IMR-90 (cell line): ENCODE data around the gene CPLX1. TPM values are rescaled to one million over a fixed set of nuclear protein-coding genes. Genes with fewer than 3 reads are reported as not detected.

ENCODE experiments used
- ATAC-seq: fragments of 200-7000 bp; cut with Tn5 transposase; 2 replicates; pipeline ENCODE4 v1.9.1; 2020; ENCODE audit warnings: low read depth, mild to moderate bottlenecking, moderate library complexity
- BruUV-seq: library from RNA; stranded (reverse); fragments of 400-500 nt; replicated peaks from 2 replicates; lab custom pipeline; 2021; lab: Mats Ljungman, UMichigan
- CTCF ChIA-PET: fragments of 300-600 bp; formaldehyde crosslinking; extraction: SDS; loops from one replicate; lab custom pipeline; 2021; ENCODE audit warnings: antibody characterized with exemption; lab: Yijun Ruan, JAX
- POLR2A ChIA-PET: fragments of 300-600 bp; sonication (Branson Sonifier 250); formaldehyde crosslinking; loops from one replicate; lab custom pipeline; 2022; ENCODE audit warnings: antibody characterized with exemption; ENCODE audit not compliant: unreplicated experiment; lab: Charles Lee
- DNase-seq: peaks from one replicate; pipeline ENCODE4 v3.0.0; 2013
- H2AFZ ChIP-seq: replicated peaks from 2 replicates; pipeline ENCODE3; 2013; ENCODE audit warnings: low read length, mild to moderate bottlenecking; ENCODE audit not compliant: poor library complexity
- H2AK5ac ChIP-seq: 2 replicates; pipeline ENCODE4 v1.6.1; 2013; ENCODE audit warnings: low read depth, low read length, inconsistent platforms
- H2AK9ac ChIP-seq: replicated peaks from 2 replicates; pipeline ENCODE3; 2013; ENCODE audit warnings: mild to moderate bottlenecking, low read depth, low read length, moderate library complexity; ENCODE audit not compliant: poor library complexity
- H2BK120ac ChIP-seq: 2 replicates; pipeline ENCODE4 v1.6.1; 2013; ENCODE audit warnings: low read depth, low read length, inconsistent platforms
- H2BK15ac ChIP-seq: 3 replicates; pipeline ENCODE4 v1.6.1; 2013; ENCODE audit warnings: low read depth, low read length, inconsistent platforms
- H2BK20ac ChIP-seq: 2 replicates; pipeline ENCODE4 v1.6.1; 2013; ENCODE audit warnings: low read depth, mild to moderate bottlenecking, inconsistent platforms, low read length, moderate library complexity
- H2BK5ac ChIP-seq: 2 replicates; pipeline ENCODE4 v1.6.1; 2013; ENCODE audit warnings: mild to moderate bottlenecking, low read depth, low read length, inconsistent platforms; ENCODE audit not compliant: poor library complexity, severe bottlenecking
- H3K14ac ChIP-seq: replicated peaks from 2 replicates; pipeline ENCODE4 v1.6.1; 2013; ENCODE audit warnings: low read depth, low read length, inconsistent platforms
- H3K18ac ChIP-seq: 2 replicates; pipeline ENCODE4 v1.6.1; 2013; ENCODE audit warnings: low read depth, low read length, control low read depth
- H3K23ac ChIP-seq: 2 replicates; pipeline ENCODE4 v1.6.1; 2013; ENCODE audit warnings: low read depth, low read length, inconsistent platforms
- H3K27ac ChIP-seq: 2 replicates; pipeline ENCODE4 v1.5.1; 2013; ENCODE audit warnings: mild to moderate bottlenecking, control low read depth, low read length; ENCODE audit not compliant: insufficient read depth
- H3K27me3 ChIP-seq: 2 replicates; pipeline ENCODE4 v1.6.1; 2013; ENCODE audit warnings: low read length; ENCODE audit not compliant: control insufficient read depth, insufficient read depth
- H3K36me3 ChIP-seq: 2 replicates; pipeline ENCODE4 v1.6.1; 2013; ENCODE audit warnings: low read length, mixed read lengths; ENCODE audit not compliant: control insufficient read depth, insufficient read depth
- H3K4ac ChIP-seq: 2 replicates; pipeline ENCODE4 v1.6.1; 2013; ENCODE audit warnings: low read depth, low read length, inconsistent platforms
- H3K4me1 ChIP-seq: 2 replicates; pipeline ENCODE4 v1.6.1; 2013; ENCODE audit warnings: low read length, mixed read lengths; ENCODE audit not compliant: control insufficient read depth, insufficient read depth
- H3K4me2 ChIP-seq: 2 replicates; pipeline ENCODE4 v1.6.1; 2013; ENCODE audit warnings: low read depth, mild to moderate bottlenecking, control low read depth, low read length, moderate library complexity
- H3K4me3 ChIP-seq: 2 replicates; pipeline ENCODE4 v1.5.1; 2013; ENCODE audit warnings: low read depth, mild to moderate bottlenecking, control low read depth, low read length, moderate library complexity; ENCODE audit not compliant: insufficient read depth
- H3K56ac ChIP-seq: 2 replicates; pipeline ENCODE4 v1.6.1; 2013; ENCODE audit warnings: low read length, inconsistent platforms; ENCODE audit not compliant: insufficient read depth; ENCODE audit errors: extremely low read depth
- H3K79me1 ChIP-seq, 2 experiments: 2 replicates each; pipeline ENCODE4 v1.6.1; 2013; ENCODE audit warnings: low read length in 2 of 2, inconsistent platforms in 1 of 2, low read depth in 1 of 2
- H3K9ac ChIP-seq: 2 replicates; pipeline ENCODE4 v1.6.1; 2013; ENCODE audit warnings: low read depth, low read length, control low read depth
- H3K9me1 ChIP-seq: 2 replicates; pipeline ENCODE4 v1.6.1; 2013; ENCODE audit warnings: low read length, inconsistent platforms; ENCODE audit not compliant: insufficient read depth
- H3K9me3 ChIP-seq: 2 replicates; pipeline ENCODE4 v1.6.1; 2013; ENCODE audit warnings: low read length; ENCODE audit not compliant: control insufficient read depth, insufficient read depth
- H4K20me1 ChIP-seq: 2 replicates; pipeline ENCODE4 v1.6.1; 2013; ENCODE audit warnings: low read length, inconsistent platforms; ENCODE audit not compliant: insufficient read depth
- H4K5ac ChIP-seq: 2 replicates; pipeline ENCODE4 v1.6.1; 2013; ENCODE audit warnings: mild to moderate bottlenecking, low read depth, low read length, control low read depth
- H4K8ac ChIP-seq, 2 experiments: 2 replicates each; pipeline ENCODE4 v1.6.1; 2013; ENCODE audit warnings: low read depth in 2 of 2, low read length in 2 of 2, control low read depth in 1 of 2, inconsistent platforms in 1 of 2
- H4K91ac ChIP-seq: 2 replicates; pipeline ENCODE4 v1.6.1; 2013; ENCODE audit warnings: low read depth, low read length, inconsistent platforms; ENCODE audit not compliant: insufficient read depth
- BHLHE40 ChIP-seq: fragments of 150-350 bp; IDR thresholded peaks from 2 replicates; pipeline ENCODE4 v1.6.1; 2016; ENCODE audit warnings: mild to moderate bottlenecking, low read depth, low read length
- CHD1 ChIP-seq: IDR thresholded peaks from 2 replicates; pipeline ENCODE4 v1.6.1; 2012; ENCODE audit warnings: low read depth, low read length, improper control_type of control experiment
- FOS ChIP-seq: fragments of 150-350 bp; IDR thresholded peaks from 2 replicates; pipeline ENCODE4 v1.6.1; 2016; ENCODE audit warnings: low read depth, low read length
- MAFK ChIP-seq: IDR thresholded peaks from 2 replicates; pipeline ENCODE4 v1.6.1; 2012; ENCODE audit warnings: low read depth, low read length, improper control_type of control experiment
- MAZ ChIP-seq: IDR thresholded peaks from 2 replicates; pipeline ENCODE4 v1.6.1; 2012; ENCODE audit warnings: low read depth, mild to moderate bottlenecking, low read length, improper control_type of control experiment, moderate library complexity, borderline replicate concordance
- MXI1 ChIP-seq: IDR thresholded peaks from 2 replicates; pipeline ENCODE4 v1.6.1; 2012; ENCODE audit warnings: low read depth, mild to moderate bottlenecking, low read length, moderate library complexity, borderline replicate concordance
- RCOR1 ChIP-seq: IDR thresholded peaks from 2 replicates; pipeline ENCODE4 v1.6.1; 2012; ENCODE audit warnings: mild to moderate bottlenecking, low read length, improper control_type of control experiment; ENCODE audit not compliant: insufficient replicate concordance
- RFX5 ChIP-seq: IDR thresholded peaks from 2 replicates; pipeline ENCODE4 v1.8.0; 2012; ENCODE audit warnings: low read depth, mild to moderate bottlenecking, low read length, moderate library complexity
- SMC3 ChIP-seq: fragments of 150-350 bp; IDR thresholded peaks from 2 replicates; pipeline ENCODE4 v1.6.1; 2016; ENCODE audit warnings: low read depth, mild to moderate bottlenecking, antibody characterized with exemption, low read length, moderate library complexity
- WGBS, 2 experiments: methylation state at CpG; one replicate each; pipeline versions ENCODE4 v1.1.5 to v1.1.7; 2013; ENCODE audit warnings: missing lambda C conversion rate in 2 of 2; ENCODE audit not compliant: insufficient read length in 1 of 2; ENCODE audit errors: extremely low coverage in 2 of 2; 5-methylcytosine and 5-hydroxymethylcytosine counted together
- dilution Hi-C: fragments of 300-500 bp; cut with HindIII; formaldehyde crosslinking; loops from one replicate; pipeline ENCODE4 v1.14.3; 2018; ENCODE audit warnings: low sequenced_read_pairs; ENCODE audit not compliant: unreplicated experiment
- in situ Hi-C: fragments of 300-500 bp; cut with MboI; formaldehyde crosslinking; loops from 3 replicates; pipeline ENCODE4 v1.14.3; 2019; ENCODE audit warnings: low sequenced_read_pairs, inconsistent platforms, mixed read lengths
- intact Hi-C: fragments of 100-400 bp; cut with micrococcal nuclease; formaldehyde crosslinking; loops from 2 replicates; pipeline ENCODE4 v1.10.0; 2022
- polyA plus RNA-seq, 3 experiments: library from polyadenylated mRNA; depleted of rRNA; stranded (reverse); fragments of >200 nt; gene quantifications; 2 replicates each; pipeline ENCODE4 v1.2.3, GENCODE V29; 2012; ENCODE audit warnings: low replicate concordance in 1 of 3
- total RNA-seq: library from RNA; depleted of rRNA; stranded (reverse); fragments of >200 nt; gene quantifications from 2 replicates; pipeline ENCODE4 v1.2.3, GENCODE V29; 2012
- TF ChIP-seq, protein P1 (sequence below): fragments of 150-350 bp; IDR thresholded peaks from 2 replicates; pipeline ENCODE4 v1.6.1; 2017; ENCODE audit warnings: mild to moderate bottlenecking, antibody characterized with exemption, low read length, low read depth
- TF ChIP-seq, protein P2 (sequence below): fragments of 150-350 bp; IDR thresholded peaks from 2 replicates; pipeline ENCODE4 v1.6.1; 2016; ENCODE audit warnings: low read depth, mild to moderate bottlenecking, low read length, moderate library complexity, borderline replicate concordance
- TF ChIP-seq, protein P3 (sequence below): conservative IDR thresholded peaks from 2 replicates; pipeline ENCODE4 v1.5.1; 2012; ENCODE audit warnings: mild to moderate bottlenecking, low read depth, low read length, improper control_type of control experiment

Gene CPLX1
- total and polyA plus RNA-seq, 2 of the 4 experiments (the other 2 are of a cell fraction): 0.05 TPM; not detected in 1

DNA sequence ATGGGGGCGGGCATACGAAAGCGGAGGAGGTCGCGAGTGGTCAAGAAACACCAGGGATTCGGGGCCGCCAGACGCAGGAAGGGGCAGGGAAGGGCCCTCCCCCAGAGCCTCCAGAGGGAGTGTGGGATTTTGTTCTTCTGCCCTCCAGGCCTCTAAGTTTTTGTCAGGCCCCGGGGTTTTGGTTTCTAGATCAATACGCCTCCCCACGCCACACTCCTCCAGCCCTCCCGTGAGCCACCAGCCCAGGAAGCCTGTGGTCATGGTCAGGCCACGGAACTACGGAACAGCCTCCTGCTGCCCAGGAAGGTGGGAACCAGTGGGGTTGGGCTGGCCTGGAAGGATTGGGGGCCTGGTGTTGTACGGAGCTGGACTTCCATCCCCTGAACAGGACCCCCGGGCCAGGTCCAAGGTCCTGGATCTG, 38.4 kb downstream of the CPLX1 start:
- Histone ChIP-seq H2BK15ac (no peak overlapping the region), H2AK9ac (no peak overlapping the region), H3K4me2 (no peak overlapping the region), H2BK5ac (no peak overlapping the region), H3K79me1 (no peaks in the 10 kb centered on the region), H3K36me3 (no peaks in the 10 kb centered on the region), H4K8ac (no peak overlapping the region), H3K4me1 (peaks cover under 1% of the 10 kb centered on the region; the same call in 1 of the 2 replicates), H2BK120ac (no peak overlapping the region), H3K4me3 (no peak overlapping the region), H2BK20ac (no peak overlapping the region), H2AK5ac (no peak overlapping the region), H3K9me3 (no peaks in the 10 kb centered on the region), H3K56ac (no peak overlapping the region), H3K27ac (no peak overlapping the region), H3K9me1 (peaks cover under 1% of the 10 kb centered on the region; the same call in 1 of the 2 replicates), H4K5ac (no peak overlapping the region), H4K91ac (no peak overlapping the region), H3K4ac (no peak overlapping the region), H3K14ac (no peak overlapping the region), H3K23ac (no peak overlapping the region), H3K27me3 (peaks cover 57% of the 10 kb centered on the region), H2AFZ (no peak overlapping the region), H4K20me1 (no peaks in the 10 kb centered on the region), H3K9ac (no peak overlapping the region), H3K18ac (no peak overlapping the region)
- no peak for DNase-seq
- 77% methylated on average over 8 of the region's 16 CpGs; no CpG with 5 or more reads in 1 of the 2 experiments for WGBS, 2 experiments
- in situ Hi-C loops: no loop called here
- intact Hi-C loops: loop anchor here (10.0 kb wide), 1 partner anchor 147 kb away; the partner anchor contains the start of genes GAK and TMEM175
- ChIA-PET POLR2A (no interaction called here), CTCF (no interaction called here)
- ATAC-seq: no peak
- dilution Hi-C loops: no loop called here
- BruUV-seq: no TSS peak
- TF ChIP-seq BHLHE40 (no peak), MXI1 (no peak), CHD1 (no peak), RFX5 (no peak), MAZ (no peak), SMC3 (no peak), MAFK (no peak), FOS (no peak), RCOR1 (no peak)
- TF ChIP-seq, protein P1, sequence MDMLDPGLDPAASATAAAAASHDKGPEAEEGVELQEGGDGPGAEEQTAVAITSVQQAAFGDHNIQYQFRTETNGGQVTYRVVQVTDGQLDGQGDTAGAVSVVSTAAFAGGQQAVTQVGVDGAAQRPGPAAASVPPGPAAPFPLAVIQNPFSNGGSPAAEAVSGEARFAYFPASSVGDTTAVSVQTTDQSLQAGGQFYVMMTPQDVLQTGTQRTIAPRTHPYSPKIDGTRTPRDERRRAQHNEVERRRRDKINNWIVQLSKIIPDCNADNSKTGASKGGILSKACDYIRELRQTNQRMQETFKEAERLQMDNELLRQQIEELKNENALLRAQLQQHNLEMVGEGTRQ: no peak
- TF ChIP-seq, protein P2, sequence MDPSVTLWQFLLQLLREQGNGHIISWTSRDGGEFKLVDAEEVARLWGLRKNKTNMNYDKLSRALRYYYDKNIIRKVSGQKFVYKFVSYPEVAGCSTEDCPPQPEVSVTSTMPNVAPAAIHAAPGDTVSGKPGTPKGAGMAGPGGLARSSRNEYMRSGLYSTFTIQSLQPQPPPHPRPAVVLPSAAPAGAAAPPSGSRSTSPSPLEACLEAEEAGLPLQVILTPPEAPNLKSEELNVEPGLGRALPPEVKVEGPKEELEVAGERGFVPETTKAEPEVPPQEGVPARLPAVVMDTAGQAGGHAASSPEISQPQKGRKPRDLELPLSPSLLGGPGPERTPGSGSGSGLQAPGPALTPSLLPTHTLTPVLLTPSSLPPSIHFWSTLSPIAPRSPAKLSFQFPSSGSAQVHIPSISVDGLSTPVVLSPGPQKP: no peak
- TF ChIP-seq, protein P3, sequence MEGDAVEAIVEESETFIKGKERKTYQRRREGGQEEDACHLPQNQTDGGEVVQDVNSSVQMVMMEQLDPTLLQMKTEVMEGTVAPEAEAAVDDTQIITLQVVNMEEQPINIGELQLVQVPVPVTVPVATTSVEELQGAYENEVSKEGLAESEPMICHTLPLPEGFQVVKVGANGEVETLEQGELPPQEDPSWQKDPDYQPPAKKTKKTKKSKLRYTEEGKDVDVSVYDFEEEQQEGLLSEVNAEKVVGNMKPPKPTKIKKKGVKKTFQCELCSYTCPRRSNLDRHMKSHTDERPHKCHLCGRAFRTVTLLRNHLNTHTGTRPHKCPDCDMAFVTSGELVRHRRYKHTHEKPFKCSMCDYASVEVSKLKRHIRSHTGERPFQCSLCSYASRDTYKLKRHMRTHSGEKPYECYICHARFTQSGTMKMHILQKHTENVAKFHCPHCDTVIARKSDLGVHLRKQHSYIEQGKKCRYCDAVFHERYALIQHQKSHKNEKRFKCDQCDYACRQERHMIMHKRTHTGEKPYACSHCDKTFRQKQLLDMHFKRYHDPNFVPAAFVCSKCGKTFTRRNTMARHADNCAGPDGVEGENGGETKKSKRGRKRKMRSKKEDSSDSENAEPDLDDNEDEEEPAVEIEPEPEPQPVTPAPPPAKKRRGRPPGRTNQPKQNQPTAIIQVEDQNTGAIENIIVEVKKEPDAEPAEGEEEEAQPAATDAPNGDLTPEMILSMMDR: no peak
